ENCODE measurements around the gene SMTNL1. TPM values are rescaled to one million over a fixed set of nuclear protein-coding genes. Genes with fewer than 3 reads are reported as not detected.

Gene SMTNL1
- polyA plus RNA-seq, 1 of the 3 experiments (the other 2 are of a cell fraction), result not detected

- no peak for TF ChIP-seq RCOR1 (IDR thresholded peaks at IDR 0.05; ENCODE audit: low read length)
- no peak for TF ChIP-seq TAF1 (IDR thresholded peaks at IDR 0.05; ENCODE audit: borderline replicate concordance, low read depth, low read length)
- TF ChIP-seq RFX5 (IDR thresholded peaks at IDR 0.05; ENCODE audit: low read length), result no peak
These were observed 35.4 kb upstream of the SMTNL1 start (continued) for GRCh38 chr11:57501953-57502352.

GRCh38 chr11:57502376-57502775 is 35.0 kb upstream of the SMTNL1 start:
- Histone ChIP-seq H3K4me2 (no peak overlapping the region), H3K4me1 (ENCODE audit: control insufficient read depth in 1 of 2, insufficient read depth in 2 of 2, low read depth in 1 of 2, low read length in 1 of 2) (peaks cover 11 to 12% of the 10 kb centered on the region in 2 experiments; a peak in 2 of 4 replicates), H3K79me2 (ENCODE audit: insufficient read depth) (no peaks in the 10 kb centered on the region), H3K9me3 (no peaks in the 10 kb centered on the region), H3K27me3 (ENCODE audit: insufficient read depth) (no peaks in the 10 kb centered on the region), H3K9me2 (no peaks in the 10 kb centered on the region), H2AFZ (ENCODE audit: low read depth) (no peak overlapping the region), H3F3A (replicated peaks; ENCODE audit: insufficient read depth) (no peaks in the 10 kb centered on the region), H3K27ac (ENCODE audit: low read depth in 2 of 2, low read length in 1 of 2) (no peak overlapping the region), H3K4me3 (ENCODE audit: low read depth in 2 of 2, low read length in 1 of 2) (no peak overlapping the region), H3K36me3 (replicated peaks in 1 of 2; ENCODE audit: control insufficient read depth in 1 of 2, insufficient read depth in 2 of 2, low read length in 1 of 2) (no peaks in the 10 kb centered on the region), H4K20me1 (ENCODE audit: insufficient read depth) (no peaks in the 10 kb centered on the region), H3K9ac (no peak overlapping the region)
- ChIA-PET CTCF (interaction anchor here (0.8 to 27.2 kb wide), 8 partner anchors 10 to 142 kb away, joined by 3 to 517 read pairs (median 6); partner anchors contain the start of genes SLC43A1 and TIMM10), POLR2A (interaction anchor here (0.5 kb wide), 1 partner anchor 44 kb away, joined by 3 read pairs; no protein-coding TSS in a partner anchor)
- 87% methylated on average over 3 of the region's 3 CpGs for WGBS (ENCODE audit: low lambda C conversion rate)
- no peak for DNase-seq
- TF ChIP-seq RXRA (IDR thresholded peaks at IDR 0.05; ENCODE audit: borderline replicate concordance, low read depth) (no peak), CHD2 (IDR thresholded peaks at IDR 0.05; ENCODE audit: low read length, partially characterized antibody) (no peak), NFIC (IDR thresholded peaks at IDR 0.05; ENCODE audit: borderline replicate concordance) (no peak)

GRCh38 chr11:57502870-57503269 is 34.5 kb upstream of the SMTNL1 start:
- no peak overlapping the region for H3K27ac ChIP-seq (ENCODE audit: low read depth in 2 of 2, low read length in 1 of 2)
- CTCF ChIA-PET, result interaction anchor here (1.3 to 27.2 kb wide), 4 partner anchors 10 to 45 kb away, joined by 3 to 517 read pairs (median 40); partner anchors contain the start of gene TIMM10
- no peaks in the 10 kb centered on the region for H3F3A ChIP-seq (replicated peaks; ENCODE audit: insufficient read depth)
- H3K79me2 ChIP-seq (ENCODE audit: insufficient read depth), result no peaks in the 10 kb centered on the region
- DNase-seq, result no peak
- H4K20me1 ChIP-seq (ENCODE audit: insufficient read depth), result no peaks in the 10 kb centered on the region
- H3K9me2 ChIP-seq, result no peaks in the 10 kb centered on the region
- H3K4me1 ChIP-seq (ENCODE audit: control insufficient read depth in 1 of 2, insufficient read depth in 2 of 2, low read depth in 1 of 2, low read length in 1 of 2), result peaks cover 11 to 12% of the 10 kb centered on the region in 2 experiments; a peak in 2 of 4 replicates
- no peaks in the 10 kb centered on the region for H3K27me3 ChIP-seq (ENCODE audit: insufficient read depth)
- no peak for TF ChIP-seq CHD2 (IDR thresholded peaks at IDR 0.05; ENCODE audit: low read length, partially characterized antibody)
- no peak for TF ChIP-seq EP300 (IDR thresholded peaks at IDR 0.05; ENCODE audit: borderline replicate concordance in 1 of 2, low read depth in 1 of 2, low read length in 1 of 2)
- TF ChIP-seq SIN3A (IDR thresholded peaks at IDR 0.05; ENCODE audit: borderline replicate concordance, low read depth, low read length), result no peak
- TF ChIP-seq NRF1 (IDR thresholded peaks at IDR 0.05; ENCODE audit: low read depth, low read length), result no peak
- TF ChIP-seq USF2 (IDR thresholded peaks at IDR 0.05; ENCODE audit: borderline replicate concordance, low read depth, low read length), result no peak
- TF ChIP-seq MEF2A (IDR thresholded peaks at IDR 0.05; ENCODE audit: borderline replicate concordance, low read depth), result no peak
- no peak for TF ChIP-seq RFX5 (IDR thresholded peaks at IDR 0.05; ENCODE audit: low read length)
- no peak overlapping the region for H3K4me2 ChIP-seq
- POLR2A ChIA-PET, result no interaction called here
- no peak overlapping the region for H3K9ac ChIP-seq
- no peaks in the 10 kb centered on the region for H3K9me3 ChIP-seq
- no peak overlapping the region for H2AFZ ChIP-seq (ENCODE audit: low read depth)
- no peaks in the 10 kb centered on the region for H3K36me3 ChIP-seq (replicated peaks in 1 of 2; ENCODE audit: control insufficient read depth in 1 of 2, insufficient read depth in 2 of 2, low read length in 1 of 2)
- no peak overlapping the region for H3K4me3 ChIP-seq (ENCODE audit: low read depth in 2 of 2, low read length in 1 of 2)

Data from SK-N-SH (cell line).